HUDEP-2 (cell line): ENCODE measurements around the gene PSMC5.
"Not testable (repeated sequence)": the region's sequence is repeated elsewhere in the genome, so short reads cannot be mapped to it uniquely, and the experiment has no call there.

Experiments used
- DNase-seq, 76 experiments: peaks; one replicate each; lab custom pipeline; 2025; ENCODE audit not compliant: unreplicated experiment in 76 of 76; lab: John Stamatoyannopoulos, UW

The PSMC5 gene

GRCh38 chr17:63827002-63827800 is at the start of gene PSMC5, which contains the start of gene FTSJ3:
Gene PSMC5, plus strand, starts transcription at chr17:63827431. Its CDS starts 60 bp downstream, at chr17:63827491.
Gene FTSJ3, minus strand, starts transcription at chr17:63827663. Its CDS starts 761 bp downstream, at chr17:63826902.
- peak in 75 of 76 experiments; percentile 47 to 98 (median 88) for DNase-seq

GRCh38 chr17:63780507-63780906 is 46.7 kb upstream of the PSMC5 start:
- DNase-seq: no peak

- no peak for DNase-seq
Measured at GRCh38 chr17:63780928-63781327, 46.3 kb upstream of the PSMC5 start.

- no peak for DNase-seq
Measured at GRCh38 chr17:63783522-63783921, 43.7 kb upstream of the PSMC5 start.

GRCh38 chr17:63785556-63785955 is 41.7 kb upstream of the PSMC5 start:
- DNase-seq: no peak

GRCh38 chr17:63786117-63786516 is 41.1 kb upstream of the PSMC5 start:
- no peak for DNase-seq

GRCh38 chr17:63786971-63787711 is 40.1 kb upstream of the PSMC5 start:
- no peak for DNase-seq

- DNase-seq: no peak
Measured at GRCh38 chr17:63790057-63790456, 37.2 kb upstream of the PSMC5 start.

GRCh38 chr17:63792055-63792729 is 35.0 kb upstream of the PSMC5 start:
- no peak for DNase-seq

- DNase-seq: not testable (repeated sequence)
Measured at GRCh38 chr17:63796375-63796774, 30.9 kb upstream of the PSMC5 start.

GRCh38 chr17:63798572-63799106 is 28.6 kb upstream of the PSMC5 start:
- no peak for DNase-seq

- DNase-seq: no peak
Measured at GRCh38 chr17:63800783-63801182, 26.4 kb upstream of the PSMC5 start.

- no peak for DNase-seq
Measured at GRCh38 chr17:63804328-63804727, 22.9 kb upstream of the PSMC5 start.

GRCh38 chr17:63805591-63805990 is 21.6 kb upstream of the PSMC5 start:
- peak in 19 of 76 experiments; percentile 2 to 67 (median 19) for DNase-seq

GRCh38 chr17:63809970-63810369 is 17.3 kb upstream of the PSMC5 start:
- DNase-seq: peak in 1 of 76 experiments; percentile 19

GRCh38 chr17:63816123-63816522 is 11.1 kb upstream of the PSMC5 start:
- no peak for DNase-seq

- DNase-seq: no peak
Measured at GRCh38 chr17:63816669-63817068, 10.6 kb upstream of the PSMC5 start.

- no peak for DNase-seq
Measured at GRCh38 chr17:63817736-63818385, 9.4 kb upstream of the PSMC5 start.

- DNase-seq: no peak
Measured at GRCh38 chr17:63819131-63819530, 8.1 kb upstream of the PSMC5 start.
